ENCODE measurements around the gene SHC3. TPM values are rescaled to one million over a fixed set of nuclear protein-coding genes. Genes with fewer than 3 reads are reported as not detected.

SHC3 gene
- total RNA-seq, 1 donor from 2014 or later: 0.52 TPM

- Histone ChIP-seq H3K9ac (ENCODE audit: low read depth in 1 of 3, low read length in 3 of 3) (no peak overlapping the region), H3K4me3 (ENCODE audit: low read length in 3 of 3) (no peak overlapping the region), H3K4me1 (ENCODE audit: control insufficient read depth in 3 of 3, insufficient read depth in 3 of 3, low read length in 3 of 3) (no peaks in the 10 kb centered on the region), H3K27me3 (ENCODE audit: control insufficient read depth in 3 of 3, insufficient read depth in 3 of 3, low read length in 3 of 3) (no peaks in the 10 kb centered on the region), H3K36me3 (ENCODE audit: control insufficient read depth in 3 of 3, insufficient read depth in 3 of 3, low read length in 3 of 3) (no peaks in the 10 kb centered on the region), H3K9me3 (ENCODE audit: control insufficient read depth in 3 of 3, low read length in 3 of 3) (no peaks in the 10 kb centered on the region), H3K27ac (ENCODE audit: low read depth, low read length) (no peak overlapping the region)
Measured at GRCh38 chr9:89139455-89139854, 39.2 kb downstream of the SHC3 start.

DNA sequence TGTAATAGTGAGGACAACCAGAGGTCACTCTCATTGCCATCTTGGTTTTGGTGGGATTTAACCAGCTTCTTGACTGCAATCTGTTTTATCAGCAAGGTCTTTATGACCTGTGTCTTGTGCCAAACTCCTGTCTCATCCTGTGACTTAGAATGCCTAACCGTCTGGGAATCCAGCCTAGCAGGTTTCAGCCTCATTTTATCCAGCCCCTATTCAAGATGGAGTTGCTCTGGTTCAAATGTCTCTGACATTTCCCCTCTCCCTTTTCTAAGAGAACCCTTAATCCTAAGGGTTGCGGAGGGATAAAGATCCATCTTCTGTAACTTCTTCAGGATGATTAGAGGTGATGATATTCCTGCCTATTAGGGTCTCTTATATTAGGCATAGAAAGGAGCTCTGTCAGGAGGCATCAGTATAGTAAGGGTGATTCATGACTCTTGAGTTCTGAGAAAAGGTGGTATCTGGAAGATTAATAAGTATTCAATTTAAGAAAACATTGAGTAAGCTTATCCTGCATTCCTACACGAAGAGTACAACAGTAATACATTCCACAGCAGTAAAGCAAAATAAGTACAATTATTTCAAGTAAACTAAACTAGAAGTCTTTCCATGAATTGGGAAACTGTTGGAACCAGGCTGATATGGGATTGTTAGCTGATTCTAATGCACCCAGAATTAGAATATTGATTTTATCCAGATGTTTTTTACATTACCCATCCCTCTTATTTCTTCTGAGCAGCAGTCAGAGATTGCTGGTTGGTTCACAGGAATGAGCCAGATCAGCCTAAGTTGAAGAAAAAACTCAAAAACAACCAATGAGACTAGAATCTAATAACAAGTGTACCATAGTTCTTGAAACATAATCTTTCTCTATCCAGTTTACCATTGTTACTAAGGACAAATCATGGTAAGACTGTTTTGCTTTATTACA is 39.9 kb downstream of the SHC3 start:
- Histone ChIP-seq H3K36me3 (ENCODE audit: control insufficient read depth in 3 of 3, insufficient read depth in 3 of 3, low read length in 3 of 3) (no peaks in the 10 kb centered on the region), H3K27me3 (ENCODE audit: control insufficient read depth in 3 of 3, insufficient read depth in 3 of 3, low read length in 3 of 3) (no peaks in the 10 kb centered on the region), H3K4me3 (ENCODE audit: low read length in 3 of 3) (no peak overlapping the region), H3K4me1 (ENCODE audit: control insufficient read depth in 3 of 3, insufficient read depth in 3 of 3, low read length in 3 of 3) (no peaks in the 10 kb centered on the region), H3K27ac (ENCODE audit: low read depth, low read length) (no peak overlapping the region), H3K9me3 (ENCODE audit: control insufficient read depth in 3 of 3, low read length in 3 of 3) (no peaks in the 10 kb centered on the region), H3K9ac (ENCODE audit: low read depth in 1 of 3, low read length in 3 of 3) (no peak overlapping the region)

DNA sequence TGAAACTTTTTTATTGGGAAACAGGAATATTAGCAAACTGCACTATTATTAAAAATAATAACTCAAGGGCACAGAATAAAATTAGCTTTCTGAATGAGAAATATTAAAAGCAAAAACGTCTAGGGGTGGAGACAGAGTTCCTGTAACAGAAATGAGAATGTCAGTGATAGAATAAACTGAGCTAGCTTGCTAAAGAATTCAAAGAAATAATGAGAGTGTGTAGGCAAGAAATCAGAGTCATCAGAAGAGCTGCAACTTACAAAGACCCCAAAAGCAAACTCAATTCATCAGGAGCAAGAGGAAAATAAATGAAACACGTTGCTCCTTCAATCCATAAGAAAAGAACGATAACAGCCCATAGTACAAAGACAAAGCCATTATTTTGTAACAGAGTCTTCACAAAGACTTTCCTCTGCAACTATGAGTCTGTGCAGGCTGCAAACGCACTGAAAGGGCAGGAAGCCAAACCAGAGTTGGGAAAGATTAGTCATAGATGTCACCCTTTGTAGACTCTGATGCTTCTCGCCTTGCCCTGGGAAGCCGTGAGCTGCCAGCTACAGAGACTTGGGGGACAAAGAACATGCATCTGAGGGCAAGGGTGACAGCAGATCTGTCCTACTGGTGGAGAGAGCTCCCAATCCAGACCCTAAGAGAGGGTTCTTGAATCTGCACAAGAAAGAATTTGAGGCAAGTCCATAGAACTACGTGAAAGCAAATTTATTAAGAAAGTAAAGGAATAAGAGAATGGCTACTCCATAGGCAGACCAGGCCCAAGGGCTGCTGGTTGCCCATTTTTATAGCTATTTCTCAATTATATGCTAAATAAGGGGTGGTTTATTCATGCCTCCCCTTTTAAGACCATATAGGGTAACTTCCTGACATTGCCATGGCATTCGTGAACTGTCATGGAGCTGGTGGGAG is 40.8 kb downstream of the SHC3 start:
- Histone ChIP-seq H3K4me3 (ENCODE audit: low read length in 3 of 3) (no peak overlapping the region), H3K27me3 (ENCODE audit: control insufficient read depth in 3 of 3, insufficient read depth in 3 of 3, low read length in 3 of 3) (no peaks in the 10 kb centered on the region), H3K9ac (ENCODE audit: low read depth in 1 of 3, low read length in 3 of 3) (no peak overlapping the region), H3K36me3 (ENCODE audit: control insufficient read depth in 3 of 3, insufficient read depth in 3 of 3, low read length in 3 of 3) (no peaks in the 10 kb centered on the region), H3K27ac (ENCODE audit: low read depth, low read length) (no peak overlapping the region), H3K9me3 (ENCODE audit: control insufficient read depth in 3 of 3, low read length in 3 of 3) (no peaks in the 10 kb centered on the region), H3K4me1 (ENCODE audit: control insufficient read depth in 3 of 3, insufficient read depth in 3 of 3, low read length in 3 of 3) (no peaks in the 10 kb centered on the region)

DNA sequence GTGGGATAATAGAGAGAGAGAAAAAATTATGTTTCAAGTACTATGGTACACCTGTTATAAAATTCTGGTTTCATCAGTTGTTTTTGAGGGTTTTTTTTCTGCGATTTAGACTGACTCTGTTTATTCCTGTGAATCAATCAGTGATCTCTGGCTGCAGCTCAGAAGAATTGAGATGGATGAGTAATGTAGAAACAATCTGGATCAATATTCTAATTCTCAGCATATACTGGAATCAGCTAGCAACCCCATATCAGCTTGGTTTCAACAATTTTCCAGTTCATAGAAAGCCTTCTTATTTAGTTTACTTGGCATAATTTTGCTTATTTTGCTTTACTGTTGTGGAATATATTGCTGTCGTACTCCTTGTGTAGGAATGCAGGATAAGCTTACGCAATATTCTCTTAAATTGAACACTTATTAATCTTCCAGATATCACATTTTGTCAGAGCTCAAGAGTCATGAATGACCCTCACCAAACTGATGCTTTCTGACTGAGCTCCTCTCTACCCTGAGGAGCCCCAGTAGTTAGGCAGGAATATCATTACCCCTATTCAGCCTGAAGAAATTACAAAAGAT is 42.9 kb downstream of the SHC3 start:
- H3K4me3 ChIP-seq (ENCODE audit: low read length in 3 of 3): no peak overlapping the region
- no peaks in the 10 kb centered on the region for H3K4me1 ChIP-seq (ENCODE audit: control insufficient read depth in 3 of 3, insufficient read depth in 3 of 3, low read length in 3 of 3)
- H3K27ac ChIP-seq (ENCODE audit: low read depth, low read length): no peak overlapping the region
- H3K36me3 ChIP-seq (ENCODE audit: control insufficient read depth in 3 of 3, insufficient read depth in 3 of 3, low read length in 3 of 3): no peaks in the 10 kb centered on the region
- H3K9ac ChIP-seq (ENCODE audit: low read depth in 1 of 3, low read length in 3 of 3): no peak overlapping the region
- no peaks in the 10 kb centered on the region for H3K27me3 ChIP-seq (ENCODE audit: control insufficient read depth in 3 of 3, insufficient read depth in 3 of 3, low read length in 3 of 3)
- H3K9me3 ChIP-seq (ENCODE audit: control insufficient read depth in 3 of 3, low read length in 3 of 3): no peaks in the 10 kb centered on the region

DNA sequence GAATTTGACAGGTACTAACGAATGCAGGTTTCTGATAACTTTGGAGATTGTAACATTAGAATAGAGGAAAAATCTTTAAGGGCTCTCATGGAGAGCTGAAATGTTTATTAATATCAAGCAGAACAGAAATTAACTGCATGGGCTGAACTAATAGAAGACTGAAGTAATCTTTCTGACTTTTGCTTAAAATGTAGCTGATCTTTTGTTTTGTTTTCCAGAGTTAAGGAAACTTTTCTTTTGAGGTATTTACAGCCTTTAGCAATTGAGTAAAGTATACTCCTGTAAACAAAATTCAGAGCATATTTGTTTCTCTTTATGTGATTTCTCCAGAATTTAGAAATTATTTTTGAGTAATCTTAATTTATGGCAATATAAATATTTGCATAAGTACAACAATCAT is 43.9 kb downstream of the SHC3 start:
- Histone ChIP-seq H3K4me3 (ENCODE audit: low read length in 3 of 3) (no peak overlapping the region), H3K9ac (ENCODE audit: low read depth in 1 of 3, low read length in 3 of 3) (no peak overlapping the region), H3K27me3 (ENCODE audit: control insufficient read depth in 3 of 3, insufficient read depth in 3 of 3, low read length in 3 of 3) (no peaks in the 10 kb centered on the region), H3K36me3 (ENCODE audit: control insufficient read depth in 3 of 3, insufficient read depth in 3 of 3, low read length in 3 of 3) (no peaks in the 10 kb centered on the region), H3K27ac (ENCODE audit: low read depth, low read length) (no peak overlapping the region), H3K9me3 (ENCODE audit: control insufficient read depth in 3 of 3, low read length in 3 of 3) (no peaks in the 10 kb centered on the region), H3K4me1 (ENCODE audit: control insufficient read depth in 3 of 3, insufficient read depth in 3 of 3, low read length in 3 of 3) (no peaks in the 10 kb centered on the region)

DNA sequence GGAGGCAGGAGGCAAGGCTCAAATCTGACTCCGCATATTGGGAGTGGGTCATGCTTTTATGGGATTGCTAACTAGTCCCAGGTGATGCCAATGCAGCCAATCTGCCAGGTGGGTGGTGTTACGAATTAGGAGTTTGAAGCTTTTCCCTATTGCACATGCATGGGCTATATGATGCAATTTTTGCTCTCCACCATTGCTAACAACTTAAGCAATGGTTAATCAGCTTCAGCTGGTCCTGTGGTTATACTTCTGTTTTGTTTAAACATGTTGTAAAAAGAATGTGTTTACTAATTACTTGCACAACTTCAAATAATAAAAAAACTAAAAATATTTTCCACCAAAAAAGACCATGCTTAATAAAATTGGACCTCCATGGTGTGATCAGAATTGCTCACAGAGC is 55.7 kb downstream of the SHC3 start:
- Histone ChIP-seq H3K9me3 (ENCODE audit: control insufficient read depth in 3 of 3, low read length in 3 of 3) (peaks cover 0 to 2% (median 0%) of the 10 kb centered on the region in 3 donors), H3K4me1 (ENCODE audit: control insufficient read depth in 3 of 3, insufficient read depth in 3 of 3, low read length in 3 of 3) (no peaks in the 10 kb centered on the region), H3K27me3 (ENCODE audit: control insufficient read depth in 3 of 3, insufficient read depth in 3 of 3, low read length in 3 of 3) (no peaks in the 10 kb centered on the region), H3K36me3 (ENCODE audit: control insufficient read depth in 3 of 3, insufficient read depth in 3 of 3, low read length in 3 of 3) (no peaks in the 10 kb centered on the region), H3K4me3 (ENCODE audit: low read length in 3 of 3) (no peak overlapping the region), H3K27ac (ENCODE audit: low read depth, low read length) (no peak overlapping the region), H3K9ac (ENCODE audit: low read depth in 1 of 3, low read length in 3 of 3) (no peak overlapping the region)

GRCh38 chr9:89120704-89121103 is 57.9 kb downstream of the SHC3 start:
- Histone ChIP-seq H3K27ac (ENCODE audit: low read depth, low read length) (no peak overlapping the region), H3K4me3 (ENCODE audit: low read length in 3 of 3) (no peak overlapping the region), H3K36me3 (ENCODE audit: control insufficient read depth in 3 of 3, insufficient read depth in 3 of 3, low read length in 3 of 3) (no peaks in the 10 kb centered on the region), H3K9me3 (ENCODE audit: control insufficient read depth in 3 of 3, low read length in 3 of 3) (peaks cover 0 to 2% (median 0%) of the 10 kb centered on the region in 3 donors), H3K27me3 (ENCODE audit: control insufficient read depth in 3 of 3, insufficient read depth in 3 of 3, low read length in 3 of 3) (no peaks in the 10 kb centered on the region), H3K9ac (ENCODE audit: low read depth in 1 of 3, low read length in 3 of 3) (no peak overlapping the region), H3K4me1 (ENCODE audit: control insufficient read depth in 3 of 3, insufficient read depth in 3 of 3, low read length in 3 of 3) (no peaks in the 10 kb centered on the region)

DNA sequence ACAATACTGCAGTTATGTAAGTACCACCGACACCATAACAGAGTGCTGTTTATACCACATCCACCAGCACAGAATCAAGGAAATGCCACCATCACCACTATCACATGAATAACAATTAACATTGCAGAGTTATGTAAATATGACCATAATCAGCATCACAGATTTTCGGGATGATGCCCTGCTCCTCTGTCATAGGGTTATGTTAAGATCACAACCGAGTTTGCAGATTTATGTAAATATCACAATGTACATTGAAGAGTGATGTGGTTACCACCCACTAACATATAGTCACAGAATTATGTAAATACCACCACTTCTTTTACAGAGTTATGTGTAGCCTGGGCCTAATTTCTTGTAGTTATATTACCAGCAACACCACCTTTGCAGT is 61.8 kb downstream of the SHC3 start:
- no peak overlapping the region for H3K4me3 ChIP-seq (ENCODE audit: low read length in 3 of 3)
- H3K27me3 ChIP-seq (ENCODE audit: control insufficient read depth in 3 of 3, insufficient read depth in 3 of 3, low read length in 3 of 3): no peaks in the 10 kb centered on the region
- H3K27ac ChIP-seq (ENCODE audit: low read depth, low read length): no peak overlapping the region

GRCh38 chr9:89116064-89116804 is 62.4 kb downstream of the SHC3 start:
- H3K4me3 ChIP-seq (ENCODE audit: low read length in 3 of 3): no peak overlapping the region
- peaks cover 0 to 2% (median 0%) of the 10 kb centered on the region in 3 donors for H3K9me3 ChIP-seq (ENCODE audit: control insufficient read depth in 3 of 3, low read length in 3 of 3)
- H3K36me3 ChIP-seq (ENCODE audit: control insufficient read depth in 3 of 3, insufficient read depth in 3 of 3, low read length in 3 of 3): no peaks in the 10 kb centered on the region
- H3K27ac ChIP-seq (ENCODE audit: low read depth, low read length): no peak overlapping the region
- no peaks in the 10 kb centered on the region for H3K27me3 ChIP-seq (ENCODE audit: control insufficient read depth in 3 of 3, insufficient read depth in 3 of 3, low read length in 3 of 3)
- H3K4me1 ChIP-seq (ENCODE audit: control insufficient read depth in 3 of 3, insufficient read depth in 3 of 3, low read length in 3 of 3): no peaks in the 10 kb centered on the region
- H3K9ac ChIP-seq (ENCODE audit: low read depth in 1 of 3, low read length in 3 of 3): no peak overlapping the region

More for the DNA sequence above, 61.8 kb downstream of the SHC3 start:
- Histone ChIP-seq H3K4me1 (ENCODE audit: control insufficient read depth in 3 of 3, insufficient read depth in 3 of 3, low read length in 3 of 3) (no peaks in the 10 kb centered on the region), H3K9me3 (ENCODE audit: control insufficient read depth in 3 of 3, low read length in 3 of 3) (peaks cover 0 to 2% (median 0%) of the 10 kb centered on the region in 3 donors), H3K9ac (ENCODE audit: low read depth in 1 of 3, low read length in 3 of 3) (no peak overlapping the region), H3K36me3 (ENCODE audit: control insufficient read depth in 3 of 3, insufficient read depth in 3 of 3, low read length in 3 of 3) (no peaks in the 10 kb centered on the region)

Data from skeletal muscle tissue (tissue), 4 donors.